Activated gamma-delta T cell (primary cell): Measurements from ENCODE around the gene TOM1L1.

Experiments used
- DNase-seq: peaks from one replicate; lab custom pipeline; 2025; lab: John Stamatoyannopoulos, UW

TOM1L1 gene

GRCh38 chr17:54898576-54898975, 2.1 kb upstream of the TOM1L1 start:
- no peak for DNase-seq

- no peak for DNase-seq
Observed at GRCh38 chr17:54899201-54899600, 1.5 kb upstream of the TOM1L1 start.

GRCh38 chr17:54899721-54900456, 763 bp upstream of the TOM1L1 start:
- DNase-seq = no peak

GRCh38 chr17:54901230-54901822, 674 bp downstream of the TOM1L1 start:
- no peak for DNase-seq

- no peak for DNase-seq
Observed at GRCh38 chr17:54902017-54902416, 1.4 kb downstream of the TOM1L1 start.

- DNase-seq = no peak
Observed at GRCh38 chr17:54902611-54903010, 2.0 kb downstream of the TOM1L1 start.

- no peak for DNase-seq
Observed at GRCh38 chr17:54903375-54903774, 2.7 kb downstream of the TOM1L1 start.

GRCh38 chr17:54906683-54907082, 6.0 kb downstream of the TOM1L1 start:
- DNase-seq = no peak

- DNase-seq = no peak
Observed at GRCh38 chr17:54907376-54907775, 6.7 kb downstream of the TOM1L1 start.

- no peak for DNase-seq
Observed at GRCh38 chr17:54909766-54910165, 9.1 kb downstream of the TOM1L1 start.

GRCh38 chr17:54916721-54917120, 16.1 kb downstream of the TOM1L1 start:
- no peak for DNase-seq

GRCh38 chr17:54919425-54919824, 18.8 kb downstream of the TOM1L1 start:
- DNase-seq = no peak

GRCh38 chr17:54920819-54921218, 20.2 kb downstream of the TOM1L1 start:
- DNase-seq = no peak

- no peak for DNase-seq
Observed at GRCh38 chr17:54924405-54924804, 23.8 kb downstream of the TOM1L1 start.

GRCh38 chr17:54927525-54927924, 26.9 kb downstream of the TOM1L1 start:
- no peak for DNase-seq

- no peak for DNase-seq
Observed at GRCh38 chr17:54932711-54933110, 32.1 kb downstream of the TOM1L1 start.

GRCh38 chr17:54933921-54934320, 33.3 kb downstream of the TOM1L1 start:
- DNase-seq = no peak

GRCh38 chr17:54935471-54935870, 34.8 kb downstream of the TOM1L1 start:
- DNase-seq = no peak

- DNase-seq = no peak
Observed at GRCh38 chr17:54937018-54937417, 36.4 kb downstream of the TOM1L1 start.

GRCh38 chr17:54937426-54937825, 36.8 kb downstream of the TOM1L1 start:
- no peak for DNase-seq

- no peak for DNase-seq
Observed at GRCh38 chr17:54941285-54941684, 40.6 kb downstream of the TOM1L1 start.

GRCh38 chr17:54944796-54945195, 44.1 kb downstream of the TOM1L1 start:
- DNase-seq = no peak

GRCh38 chr17:54945231-54945630, 44.6 kb downstream of the TOM1L1 start:
- no peak for DNase-seq

- DNase-seq = no peak
Observed at GRCh38 chr17:54945671-54946070, 45.0 kb downstream of the TOM1L1 start.
